Measurements from ENCODE around the gene SAMD7.

The SAMD7 gene, protein sequence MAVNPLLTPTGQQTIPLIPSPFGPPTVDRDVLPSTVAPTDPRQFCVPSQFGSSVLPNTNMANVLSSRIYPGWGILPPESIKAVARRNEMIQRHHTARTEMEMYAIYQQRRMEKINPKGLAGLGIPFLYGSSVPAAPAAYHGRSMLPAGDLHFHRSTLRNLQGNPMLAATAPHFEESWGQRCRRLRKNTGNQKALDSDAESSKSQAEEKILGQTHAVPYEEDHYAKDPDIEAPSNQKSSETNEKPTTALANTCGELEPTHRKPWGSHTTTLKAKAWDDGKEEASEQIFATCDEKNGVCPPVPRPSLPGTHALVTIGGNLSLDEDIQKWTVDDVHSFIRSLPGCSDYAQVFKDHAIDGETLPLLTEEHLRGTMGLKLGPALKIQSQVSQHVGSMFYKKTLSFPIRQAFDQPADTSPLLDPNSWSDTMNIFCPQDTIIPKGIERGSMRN

DNA sequence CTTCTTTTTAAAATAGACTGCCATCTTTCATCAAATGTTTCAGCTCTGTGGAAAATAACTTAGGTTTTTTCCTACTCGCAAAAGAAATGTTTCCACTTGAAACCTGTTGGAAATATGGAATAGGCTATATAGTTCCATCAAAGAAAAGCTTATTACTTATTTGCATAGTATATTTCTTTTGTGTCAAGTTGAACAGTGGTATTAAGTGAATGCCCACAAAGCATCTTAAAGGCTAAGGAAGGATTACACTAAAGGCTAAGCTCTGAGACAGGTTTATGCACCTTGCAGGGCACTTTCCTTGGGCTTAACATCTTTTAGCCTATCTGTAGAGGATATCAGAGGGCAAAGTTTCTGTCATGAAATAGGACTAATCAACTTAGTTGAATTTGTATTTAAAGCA is at the start of gene SAMD7:
TSS of gene SAMD7 (plus strand) at position 301 of the 400 bp plus-strand sequence. CDS start 7,927 bp downstream, outside the sequence.
- in situ Hi-C loops (cut with HindIII; ENCODE audit: low sequenced_read_pairs) = no loop called here

DNA sequence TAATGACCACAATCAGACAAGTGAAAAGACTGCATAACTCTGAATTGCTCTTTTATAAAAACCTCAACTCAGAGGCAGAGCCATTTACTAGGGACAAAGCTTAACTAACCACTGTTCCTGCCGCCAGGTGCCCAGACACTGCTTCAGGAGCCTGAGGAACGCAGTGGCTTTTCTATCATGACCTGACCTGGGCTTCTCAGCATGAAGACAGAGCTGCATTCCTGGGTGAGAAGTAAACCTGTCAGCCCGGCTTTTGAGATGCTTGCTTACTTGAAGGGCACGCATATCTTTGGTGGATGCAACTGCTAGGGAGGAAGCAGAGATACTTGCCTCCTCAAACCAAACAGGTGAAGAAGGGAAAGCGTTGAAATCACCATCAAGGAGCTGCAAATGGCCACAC is 49.5 kb upstream of the SAMD7 start:
- in situ Hi-C loops (cut with HindIII; ENCODE audit: low sequenced_read_pairs) = no loop called here

DNA sequence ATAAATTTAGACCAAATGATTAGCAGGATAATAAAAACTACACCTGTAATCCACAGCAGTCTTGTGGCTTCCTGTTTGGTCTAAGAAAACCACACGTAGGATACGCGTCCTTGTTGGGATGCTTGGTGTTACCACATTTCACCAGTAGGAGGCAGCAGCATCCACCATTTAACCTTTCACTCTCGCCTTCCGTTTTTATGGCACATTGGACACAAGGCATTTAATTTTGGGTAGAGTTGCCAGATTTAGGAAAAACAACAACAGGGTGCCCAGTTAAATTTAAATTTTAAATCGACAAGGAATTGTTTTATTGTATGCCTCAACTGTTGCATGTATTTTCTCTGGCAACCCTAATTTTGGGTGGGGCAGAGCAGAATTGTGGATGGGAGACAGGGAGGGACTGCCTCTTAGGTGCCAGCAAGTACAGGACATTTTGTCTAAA is 47.9 kb upstream of the SAMD7 start:
- in situ Hi-C loops (cut with HindIII; ENCODE audit: low sequenced_read_pairs) = no loop called here

DNA sequence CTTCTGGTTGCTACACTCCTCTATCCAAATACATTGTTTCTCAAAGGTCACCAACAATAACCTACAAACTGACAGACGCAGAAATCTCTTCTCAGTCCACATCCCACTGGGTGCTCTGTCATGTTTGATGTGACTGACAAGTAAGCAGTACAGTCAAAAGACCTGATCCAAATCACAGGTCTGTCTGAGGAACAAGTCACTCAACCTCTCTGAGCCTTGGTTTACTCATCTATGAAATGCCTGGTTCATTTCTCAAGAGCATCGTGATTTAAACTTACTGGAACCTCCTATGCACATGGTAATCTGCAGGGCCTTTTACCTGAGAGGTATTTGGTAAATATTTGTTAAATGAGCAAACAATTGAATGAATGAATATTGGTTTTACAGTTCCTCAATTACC is 47.1 kb upstream of the SAMD7 start:
- in situ Hi-C loops (cut with HindIII; ENCODE audit: low sequenced_read_pairs) = no loop called here

DNA sequence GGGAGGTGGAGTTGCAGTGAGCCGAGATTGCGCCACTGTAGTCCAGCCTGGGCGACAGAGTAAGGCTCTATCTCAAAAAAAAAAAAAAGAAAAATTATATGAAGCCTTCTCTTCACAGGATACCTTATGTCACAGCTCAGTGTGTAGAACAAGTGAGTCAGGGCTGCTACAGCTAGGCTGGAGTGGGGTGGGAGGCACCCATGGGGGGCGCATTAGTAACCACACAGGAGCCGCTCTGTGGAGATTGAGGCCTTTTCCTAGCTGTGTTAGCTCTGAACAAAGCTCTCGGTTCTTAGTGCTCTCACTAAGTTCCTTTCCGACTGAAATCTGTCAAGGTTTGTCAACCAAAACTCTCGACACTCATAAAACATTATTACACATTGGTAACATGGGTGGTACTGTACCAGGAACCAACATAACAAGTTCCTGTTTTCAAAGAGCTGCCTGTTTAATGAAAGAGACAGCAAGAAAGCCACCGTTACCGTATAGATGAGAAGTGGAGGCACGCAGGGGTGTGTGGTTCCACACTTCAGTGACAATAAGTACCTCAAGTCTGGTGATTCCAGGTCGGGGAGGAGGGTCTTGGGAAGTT is 46.1 kb upstream of the SAMD7 start:
- in situ Hi-C loops (cut with HindIII; ENCODE audit: low sequenced_read_pairs) = no loop called here

DNA sequence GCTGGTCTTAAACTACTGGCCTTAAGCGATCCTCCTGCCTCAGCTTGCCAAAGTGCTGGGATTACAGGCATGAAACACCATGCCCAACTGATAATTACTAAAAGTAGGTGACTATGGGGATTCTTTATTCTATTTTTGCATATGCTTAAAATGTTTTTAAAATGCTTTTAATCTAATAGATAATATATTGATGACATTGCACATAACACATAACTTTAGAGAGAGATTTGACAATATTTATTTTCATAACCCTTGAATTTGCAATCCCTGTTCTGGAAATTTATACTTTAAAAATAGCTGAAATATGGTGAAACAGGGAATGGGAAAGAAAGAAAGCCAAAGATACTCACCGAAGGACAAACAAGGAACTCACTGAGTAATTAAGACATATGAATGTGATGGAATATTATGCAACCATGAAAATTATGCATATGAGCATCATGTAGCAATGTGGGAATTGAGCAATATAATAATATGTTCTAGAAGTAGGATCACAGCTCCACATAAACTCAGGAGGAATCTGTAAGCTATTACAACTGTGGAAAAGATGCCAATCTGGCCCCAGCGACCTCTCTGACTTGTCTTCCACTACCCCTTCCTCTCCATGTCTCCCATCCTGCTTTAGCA is 43.7 kb upstream of the SAMD7 start:
- in situ Hi-C loops (cut with HindIII; ENCODE audit: low sequenced_read_pairs) = no loop called here

DNA sequence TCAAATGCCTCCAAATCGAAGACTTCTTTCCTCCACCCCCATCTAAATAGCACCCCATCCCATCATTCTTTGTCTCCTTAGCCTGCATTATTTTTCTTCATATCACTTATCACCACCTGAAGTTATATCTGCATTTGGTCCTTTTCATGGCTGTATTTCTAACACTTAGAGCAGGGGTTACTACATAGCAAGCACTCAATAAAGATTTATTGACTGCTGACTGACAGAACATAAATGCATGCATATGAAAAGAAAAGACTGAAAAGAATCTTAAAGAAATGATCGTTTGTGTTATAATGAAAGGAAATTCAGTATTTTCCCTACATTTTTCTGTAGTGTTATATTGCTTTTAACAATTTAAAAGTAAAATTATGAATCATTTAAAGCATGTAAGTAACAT is 43.0 kb upstream of the SAMD7 start:
- in situ Hi-C loops (cut with HindIII; ENCODE audit: low sequenced_read_pairs) = no loop called here

DNA sequence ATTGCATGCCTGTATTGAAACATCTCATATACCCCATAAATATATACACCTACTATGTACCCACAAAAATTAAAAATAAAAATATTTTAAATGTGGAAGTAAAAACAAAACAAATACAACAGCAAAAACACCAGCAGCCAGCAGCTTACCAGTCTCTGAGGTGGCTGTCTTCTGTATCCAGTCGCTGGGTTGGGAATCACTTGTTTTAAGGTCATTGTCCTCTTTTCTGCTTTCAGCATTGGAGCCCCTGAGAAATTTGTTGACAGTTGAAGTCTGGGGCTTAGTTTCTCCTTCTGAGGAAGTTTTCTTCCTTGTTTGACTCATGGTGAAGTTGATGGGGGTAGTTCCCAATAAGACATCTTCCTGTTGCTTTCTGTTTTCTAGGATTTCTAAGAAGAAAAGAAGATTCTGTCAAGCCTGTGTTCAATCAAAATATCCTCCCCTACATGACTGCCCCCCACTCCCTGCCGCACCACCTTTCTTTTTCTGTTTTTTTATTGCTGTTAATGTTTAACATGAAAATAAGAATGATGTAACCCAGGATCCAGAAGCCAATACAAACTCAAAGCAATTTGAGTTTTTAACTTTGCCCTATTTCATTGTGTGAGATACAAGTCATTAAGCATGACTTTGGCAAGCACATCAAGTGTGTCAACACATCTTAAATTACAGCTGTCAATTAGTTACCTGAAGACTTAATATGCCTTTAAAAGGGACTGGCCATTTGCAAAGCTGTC is 41.7 kb upstream of the SAMD7 start, which contains the start of gene LRRC31:
TSS of gene LRRC31 (minus strand) at position 452 of the 737 bp plus-strand sequence. CDS start at position 324, 128 bp downstream.
- in situ Hi-C loops (cut with HindIII; ENCODE audit: low sequenced_read_pairs) = no loop called here

DNA sequence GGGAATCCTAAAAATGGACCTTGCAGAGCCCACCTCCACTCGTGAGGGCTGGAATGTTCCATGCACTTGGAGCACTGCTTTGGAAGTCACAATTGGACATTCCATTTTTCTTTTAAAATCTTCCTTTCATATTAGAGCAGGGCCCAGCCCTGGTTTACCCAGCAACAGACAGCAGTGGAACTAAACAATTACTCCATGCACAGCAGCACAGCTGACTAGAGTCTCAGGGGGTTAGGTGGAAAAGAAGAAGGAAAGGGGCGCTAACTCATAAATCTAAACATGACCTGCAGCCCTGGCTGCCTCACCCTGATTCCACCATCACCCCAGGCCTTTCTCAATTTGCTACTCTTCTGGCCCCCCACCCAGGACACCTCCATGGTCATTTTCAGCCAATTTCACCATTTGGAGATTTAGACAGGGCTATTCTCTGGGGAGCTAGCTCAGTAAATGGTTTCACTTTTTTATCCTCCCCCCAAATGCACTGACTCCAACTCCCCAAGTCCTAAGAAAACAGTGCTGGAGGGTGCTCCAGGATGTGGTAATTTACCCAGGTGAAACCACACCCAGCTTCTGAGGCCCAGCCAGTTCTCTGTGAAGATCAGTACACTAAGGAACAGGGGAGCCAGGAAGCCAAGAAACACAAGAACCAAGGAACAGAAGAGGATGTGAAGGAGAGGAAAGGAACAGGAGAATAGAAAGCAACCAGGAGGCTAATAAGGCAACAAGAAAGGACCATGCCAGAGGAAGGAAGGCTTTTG is 40.1 kb upstream of the SAMD7 start:
- in situ Hi-C loops (cut with HindIII; ENCODE audit: low sequenced_read_pairs) = no loop called here

DNA sequence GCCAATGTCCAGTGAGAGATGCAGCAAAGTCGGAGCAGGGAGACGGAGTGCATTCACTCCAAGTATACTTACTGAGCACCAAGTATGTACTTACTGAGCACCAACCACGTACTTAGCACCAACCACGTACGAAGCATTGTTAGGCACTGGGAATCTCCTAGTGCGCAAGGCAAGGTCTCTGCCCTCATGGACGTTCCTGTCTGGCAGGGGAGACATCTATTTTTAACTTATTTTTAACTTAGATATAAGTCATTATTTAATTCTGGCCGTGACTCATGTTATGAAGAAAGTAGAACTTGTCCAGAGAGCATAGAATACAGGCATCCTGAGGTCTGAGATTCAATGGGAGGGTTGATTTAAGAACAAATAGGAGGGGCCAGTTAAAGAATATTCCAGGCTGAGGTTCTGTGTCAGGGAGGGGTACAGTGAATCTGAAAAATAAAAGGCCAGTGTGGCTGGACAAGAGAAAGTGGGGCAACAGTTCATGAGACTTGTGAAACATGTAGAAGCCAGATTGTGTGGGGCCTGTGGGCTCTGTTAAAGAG is 32.3 kb upstream of the SAMD7 start:
- in situ Hi-C loops (cut with HindIII; ENCODE audit: low sequenced_read_pairs) = no loop called here

DNA sequence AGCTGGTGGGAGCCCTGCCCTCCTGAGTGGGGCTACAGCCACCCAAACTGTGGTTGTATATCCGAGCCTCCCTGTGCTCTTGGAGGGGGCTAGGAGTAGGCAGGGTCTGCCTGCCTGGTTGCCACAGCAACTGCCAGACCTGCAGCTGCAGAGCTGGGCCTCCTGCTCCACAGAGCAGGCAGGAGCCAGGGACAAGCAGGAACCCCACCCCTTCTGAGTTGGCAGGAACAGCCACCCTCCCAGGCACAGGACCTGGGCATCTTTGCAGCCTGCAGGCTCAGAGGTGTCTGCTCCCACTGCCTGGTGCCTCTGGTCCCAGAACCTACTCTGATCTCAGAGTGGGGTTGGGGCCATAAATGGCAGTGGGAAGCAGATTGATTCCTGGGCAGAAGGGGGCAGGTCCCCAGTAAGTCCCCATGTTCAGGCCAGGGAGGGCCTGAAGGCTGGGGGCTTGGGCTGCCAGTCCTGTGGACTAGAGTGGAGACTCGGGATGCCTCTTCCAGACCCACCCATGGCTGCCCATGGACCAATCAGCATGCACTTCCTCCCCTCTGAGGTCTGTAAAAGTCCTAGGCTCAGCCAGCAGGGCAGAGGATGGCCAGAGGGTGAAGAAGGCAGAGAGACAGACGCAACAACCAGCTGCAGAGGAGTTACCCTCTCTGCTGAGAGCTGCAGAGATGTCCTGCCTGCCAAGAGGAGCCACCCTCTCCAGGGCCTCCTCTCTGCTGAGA is 31.4 kb upstream of the SAMD7 start:
- in situ Hi-C loops (cut with HindIII; ENCODE audit: low sequenced_read_pairs) = no loop called here

DNA sequence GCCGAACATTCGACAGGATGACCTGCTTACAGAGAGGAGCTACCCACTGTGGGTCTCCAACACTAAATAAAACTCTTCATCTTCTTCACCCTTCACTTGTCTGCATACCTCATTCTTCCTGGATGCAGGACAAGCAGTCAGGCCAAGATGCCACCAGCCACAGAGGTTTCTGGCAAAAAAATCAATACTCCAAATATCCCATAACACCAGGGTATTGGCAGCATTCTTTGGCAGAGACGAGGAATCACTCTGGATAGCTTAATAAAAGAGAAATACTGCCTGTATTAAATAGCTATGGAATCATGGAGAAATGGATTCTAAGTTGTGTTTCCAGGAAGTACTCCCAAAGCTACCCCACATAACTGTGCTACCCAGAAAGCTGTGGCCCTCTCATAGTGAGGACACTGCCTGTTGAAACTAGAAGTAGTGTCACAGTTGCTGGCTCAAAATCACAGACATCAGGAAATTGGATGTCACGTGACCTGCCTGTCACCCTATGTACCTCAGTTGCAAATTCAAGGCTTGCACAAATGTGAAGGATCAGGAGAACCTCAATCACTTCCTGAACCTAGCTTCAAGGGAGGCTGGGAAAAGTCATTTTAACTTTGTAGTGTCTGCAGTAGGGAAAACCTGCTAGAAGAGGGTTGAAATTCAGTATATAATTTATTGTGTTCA is 30.7 kb upstream of the SAMD7 start:
- in situ Hi-C loops (cut with HindIII; ENCODE audit: low sequenced_read_pairs) = no loop called here

DNA sequence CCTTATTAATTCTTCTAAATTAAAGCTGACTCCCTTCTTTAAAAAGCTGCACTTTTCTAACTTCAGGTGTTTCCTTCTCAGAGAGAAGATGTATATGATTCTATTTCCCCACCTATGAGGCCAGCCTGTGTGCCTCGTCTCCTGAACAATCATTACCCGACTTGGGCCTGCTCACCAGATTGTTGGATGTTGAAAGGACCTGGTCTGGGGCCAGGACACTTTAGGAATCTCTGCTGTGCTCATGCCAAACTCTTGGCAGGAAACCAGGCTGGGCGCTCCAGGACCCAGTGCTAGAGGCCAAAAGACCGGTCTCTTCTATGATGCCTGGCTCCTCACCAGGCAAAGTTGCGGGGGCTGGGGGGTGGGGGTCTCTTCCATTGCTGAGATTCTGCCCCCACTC is 24.7 kb upstream of the SAMD7 start:
- in situ Hi-C loops (cut with HindIII; ENCODE audit: low sequenced_read_pairs) = no loop called here

DNA sequence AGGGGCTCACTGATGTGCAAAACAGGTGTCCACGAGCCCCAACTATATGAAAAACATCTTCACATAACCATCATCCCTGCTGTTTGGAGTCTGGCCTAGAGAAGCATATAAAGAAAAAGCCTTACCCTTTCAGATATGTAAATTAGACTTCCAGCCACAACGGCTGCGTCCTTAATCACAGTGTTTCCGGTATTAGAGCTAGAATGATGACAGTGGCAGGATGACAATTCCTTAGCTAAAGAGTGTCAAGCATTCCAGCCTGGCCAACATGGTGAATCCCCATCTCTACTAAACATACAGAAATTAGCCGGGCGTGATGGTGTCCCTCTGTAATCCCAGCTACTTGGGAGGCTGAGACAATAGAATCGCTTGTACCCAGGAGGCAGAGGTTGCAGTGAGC is 19.5 kb upstream of the SAMD7 start:
- in situ Hi-C loops (cut with HindIII; ENCODE audit: low sequenced_read_pairs) = no loop called here

DNA sequence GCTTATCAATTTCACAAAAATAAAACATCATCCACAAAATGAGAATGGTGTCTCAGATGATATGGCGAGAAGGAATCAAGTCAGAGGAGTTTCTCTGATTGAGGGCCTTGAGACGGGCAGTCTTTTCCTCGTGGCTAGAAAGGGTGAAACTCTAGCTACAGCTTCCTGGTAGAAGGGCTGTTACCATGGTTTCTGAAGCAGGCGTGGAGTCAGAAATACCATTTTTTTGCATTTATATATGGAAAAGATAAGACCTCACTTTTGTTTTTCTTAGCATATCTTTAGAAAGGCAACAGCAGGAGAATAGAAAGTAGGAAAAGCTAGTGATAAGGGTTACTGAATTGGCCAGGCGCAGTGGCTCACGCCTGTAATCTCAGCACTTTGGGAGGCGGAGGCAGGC is 17.3 kb upstream of the SAMD7 start:
- in situ Hi-C loops (cut with HindIII; ENCODE audit: low sequenced_read_pairs) = no loop called here

DNA sequence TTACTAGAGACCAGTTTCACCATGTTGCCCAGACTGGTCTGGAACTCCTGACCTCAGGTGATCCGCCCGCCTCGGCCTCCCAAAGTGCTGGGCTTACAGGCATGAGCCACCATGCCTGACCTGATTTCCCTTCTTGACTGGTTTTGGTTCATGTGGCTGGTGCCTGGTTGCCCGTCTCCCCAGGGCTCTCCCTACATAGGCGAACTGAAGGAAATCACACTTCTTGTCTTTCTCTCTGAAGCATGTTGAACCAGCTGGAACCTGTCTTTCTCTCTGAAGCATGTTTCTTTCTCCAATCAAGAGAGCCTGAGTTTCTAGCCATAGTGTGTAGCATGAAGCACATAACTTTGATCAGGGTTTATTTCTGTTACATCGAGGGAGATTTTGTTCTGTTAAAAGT is 16.3 kb upstream of the SAMD7 start:
- in situ Hi-C loops (cut with HindIII; ENCODE audit: low sequenced_read_pairs) = no loop called here

DNA sequence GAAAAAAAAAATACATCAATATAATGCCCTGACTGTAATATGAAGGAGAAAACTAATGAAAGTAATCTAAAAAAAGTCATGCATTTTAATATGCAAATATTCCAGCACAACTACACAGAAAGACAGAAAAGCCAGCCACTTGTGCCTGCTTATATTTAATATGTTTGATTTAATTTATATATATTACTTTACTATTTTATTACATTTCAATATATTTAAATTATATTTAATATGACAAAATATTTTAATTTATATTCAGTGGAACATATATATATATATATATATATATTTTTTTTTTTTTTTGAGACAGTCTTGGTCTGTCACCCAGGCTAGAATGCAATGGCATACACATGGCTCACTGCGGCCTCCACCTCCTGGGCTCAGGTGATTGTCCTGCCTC is 14.1 kb upstream of the SAMD7 start:
- in situ Hi-C loops (cut with HindIII; ENCODE audit: low sequenced_read_pairs) = no loop called here

DNA sequence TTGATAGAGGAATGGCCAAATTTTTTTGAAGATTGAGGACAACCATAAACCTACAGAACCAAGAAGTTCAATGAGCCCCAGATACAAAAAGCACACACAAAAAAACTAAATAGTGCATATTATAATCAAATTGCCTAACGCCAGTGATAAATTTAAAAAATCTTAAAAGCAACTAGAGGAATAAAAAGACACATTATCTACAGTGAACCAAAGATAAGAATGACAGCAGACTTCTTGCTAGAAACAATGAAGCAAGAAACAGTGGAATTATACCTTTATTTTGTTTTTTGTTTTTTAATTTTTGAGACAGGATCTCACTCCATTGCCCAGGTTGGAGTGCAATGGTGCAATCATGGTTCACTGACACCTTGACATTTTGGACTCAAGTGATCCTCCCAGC is 9.9 kb upstream of the SAMD7 start:
- in situ Hi-C loops (cut with HindIII; ENCODE audit: low sequenced_read_pairs) = no loop called here

DNA sequence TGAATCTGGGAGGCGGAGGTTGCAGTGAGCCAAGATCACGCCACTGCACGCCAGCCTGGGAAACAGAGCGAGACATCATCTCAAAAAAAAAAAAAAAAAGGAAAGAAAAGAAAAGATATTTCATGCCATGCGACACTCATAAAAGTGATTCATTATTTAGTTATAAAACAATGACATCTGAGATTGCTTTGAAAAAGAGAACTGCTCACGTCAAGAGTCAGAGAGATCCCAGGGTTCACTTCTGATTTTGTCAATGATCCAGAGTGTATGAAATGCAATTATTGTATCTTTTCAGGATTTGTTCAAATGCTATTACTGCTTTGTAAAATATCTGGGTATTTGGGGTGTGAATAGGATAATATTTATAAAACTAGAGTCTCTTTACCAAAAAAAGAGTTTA is 6.0 kb upstream of the SAMD7 start:
- in situ Hi-C loops (cut with HindIII; ENCODE audit: low sequenced_read_pairs) = no loop called here
